C4-2B (cell line): ENCODE data around the gene S100Z.

Experiments used
- CTCF ChIP-seq: fragments of 450-650 bp; conservative IDR thresholded peaks from 2 replicates; pipeline ENCODE4 v1.5.1; 2017; ENCODE audit warnings: mild to moderate bottlenecking
- ZFX ChIP-seq: fragments of 450-650 bp; IDR thresholded peaks from 2 replicates; pipeline ENCODE4 v1.6.1; 2017

GRCh38 chr5:76801803-76802195 is 48.0 kb upstream of the S100Z start:
- TF ChIP-seq CTCF: no peak
- no peak for TF ChIP-seq ZFX
